Measurements from ENCODE around the gene APCDD1. TPM values are rescaled to one million over a fixed set of nuclear protein-coding genes. Genes with fewer than 3 reads are reported as not detected.

The APCDD1 gene
- total and polyA plus RNA-seq, 2 of the 8 experiments (the other 6 are each of a cell fraction or from before 2014, with no cell fraction given): 2.6 to 3.6 TPM

DNA sequence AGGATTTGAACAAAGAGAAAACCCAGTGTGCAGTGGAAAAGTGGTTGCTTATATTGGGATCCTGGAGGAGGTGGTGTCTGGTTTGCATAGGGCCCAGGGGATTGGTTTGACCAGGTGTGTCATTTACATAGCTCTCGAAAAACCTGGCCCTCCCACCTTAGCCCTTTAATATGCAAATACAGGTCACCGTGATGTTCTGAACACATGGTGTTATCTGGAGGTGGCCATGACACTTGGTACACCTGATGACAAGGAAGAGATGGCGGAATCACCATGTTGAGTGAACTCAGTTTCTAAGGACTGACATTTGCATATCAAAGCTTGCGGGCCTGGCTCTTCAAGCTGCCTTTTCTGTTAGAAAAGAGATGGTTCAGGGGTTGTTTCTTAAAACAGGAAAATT, 69.1 kb downstream of the APCDD1 start:
- Histone ChIP-seq H2BK12ac (ENCODE audit: low read depth, low read length) (no peak overlapping the region), H3K36me3 (ENCODE audit: control insufficient read depth in 2 of 4, insufficient read depth in 4 of 4, low read length in 3 of 4) (no peaks in the 10 kb centered on the region)

More for the DNA sequence above, 69.1 kb downstream of the APCDD1 start:
- Histone ChIP-seq H2AK5ac (ENCODE audit: low read depth, low read length) (no peak overlapping the region), H3K4me2 (ENCODE audit: insufficient read depth in 1 of 2, low read depth in 2 of 2, low read length in 2 of 2) (no peak overlapping the region), H3K4me3 (ENCODE audit: extremely low read depth in 1 of 4, insufficient read depth in 2 of 4, low read depth in 3 of 4, low read length in 4 of 4) (no peak overlapping the region), H2BK20ac (ENCODE audit: low read length) (no peak overlapping the region), H4K8ac (ENCODE audit: extremely low read depth, insufficient read depth, low read length) (no peak overlapping the region), H3K14ac (ENCODE audit: insufficient read length) (no peak overlapping the region), H3K27ac (ENCODE audit: low read depth, low read length) (no peak overlapping the region), H3K23me2 (ENCODE audit: low read depth, low read length) (peaks cover 5% of the 10 kb centered on the region; the same call in 1 of the 2 replicates), H2AFZ (ENCODE audit: low read length) (no peak overlapping the region), H3K23ac (ENCODE audit: insufficient read length) (no peak overlapping the region), H4K20me1 (replicated peaks in 1 of 2; ENCODE audit: control insufficient read depth in 1 of 2, insufficient read depth in 2 of 2, low read length in 2 of 2) (peaks cover 0 to 3% of the 10 kb centered on the region in 2 experiments), H3K9ac (replicated peaks in 1 of 4; ENCODE audit: extremely low read depth in 1 of 4, low read depth in 3 of 4, low read length in 3 of 4) (no peak overlapping the region), H3K79me2 (ENCODE audit: control insufficient read depth in 1 of 2, insufficient read depth in 2 of 2, low read length in 2 of 2) (peaks cover 12 to 22% of the 10 kb centered on the region in 2 experiments; a peak in 3 of 4 replicates), H3K56ac (replicated peaks; ENCODE audit: insufficient read length, low read depth, low read length) (no peak overlapping the region), H3K4ac (replicated peaks; ENCODE audit: insufficient read length, low read depth, low read length) (no peak overlapping the region), H3K27me3 (replicated peaks in 1 of 4; ENCODE audit: control insufficient read depth in 3 of 4, extremely low read depth in 1 of 4, insufficient read depth in 3 of 4, low read length in 3 of 4) (no peaks in the 10 kb centered on the region), H2BK120ac (replicated peaks; ENCODE audit: low read depth, low read length) (no peak overlapping the region), H3K9me3 (ENCODE audit: insufficient read depth in 2 of 2, low read depth in 1 of 2, low read length in 1 of 2) (no peaks in the 10 kb centered on the region), H2BK5ac (ENCODE audit: low read depth, low read length) (no peak overlapping the region), H4K91ac (replicated peaks; ENCODE audit: insufficient read length, low read length) (no peak overlapping the region), H3K79me1 (ENCODE audit: low read depth, low read length) (peaks cover 3% of the 10 kb centered on the region), H2BK15ac (ENCODE audit: low read length) (no peak overlapping the region), H3K4me1 (replicated peaks in 1 of 4; ENCODE audit: control insufficient read depth in 3 of 4, insufficient read depth in 4 of 4, low read length in 3 of 4) (peaks cover 0 to 6% (median 3%) of the 10 kb centered on the region in 4 experiments; a peak in 4 of 7 replicates), H3K18ac (ENCODE audit: extremely low read depth, low read length) (no peak overlapping the region), H4K5ac (ENCODE audit: insufficient read length, low read depth, low read length) (no peak overlapping the region)
- 75% methylated on average over 4 of the region's 4 CpGs; no CpG with 5 or more reads in 1 of the 2 experiments for WGBS, 2 experiments (ENCODE audit: extremely low coverage in 1 of 2, insufficient coverage in 1 of 2, insufficient read length in 1 of 2, insufficient replicate concordance in 2 of 2, low coverage in 1 of 2, low lambda C conversion rate in 2 of 2, missing lambda C conversion rate in 1 of 2)
- TF ChIP-seq YY1 (IDR thresholded peaks at IDR 0.05; ENCODE audit: low read depth, low read length) (0 out of 2 replicates have a peak, but pooled peaks have one; percentile 57), SP4 (IDR thresholded peaks at IDR 0.05; ENCODE audit: low read length) (no peak), RFX5 (IDR thresholded peaks at IDR 0.05; ENCODE audit: borderline replicate concordance, low read depth, low read length) (no peak)
- TF ChIP-seq, protein P1, sequence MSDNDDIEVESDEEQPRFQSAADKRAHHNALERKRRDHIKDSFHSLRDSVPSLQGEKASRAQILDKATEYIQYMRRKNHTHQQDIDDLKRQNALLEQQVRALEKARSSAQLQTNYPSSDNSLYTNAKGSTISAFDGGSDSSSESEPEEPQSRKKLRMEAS (IDR thresholded peaks at IDR 0.05): peak; percentile 59
- no peak for DNase-seq (ENCODE audit: low read depth in 1 of 2, low spot score in 2 of 2)
- FAIRE-seq: no peak
- ChIA-PET CTCF (ENCODE audit: partially characterized antibody) (interaction anchor here (0.9 kb wide), 1 partner anchor 493 kb away, joined by 3 read pairs; no protein-coding TSS in a partner anchor), POLR2A (ENCODE audit: partially characterized antibody) (no interaction called here)

Data from H1 (cell line).